H1 (cell line): ENCODE results near the gene STT3B.

ENCODE experiments used
- CREB1 ChIP-seq: IDR thresholded peaks from 2 replicates; pipeline ENCODE4 v1.6.1; 2012; ENCODE audit warnings: inconsistent platforms
- CTCF ChIP-seq, 3 experiments: IDR thresholded peaks; 1 replicate in 2 of 3; 2 replicates in 1 of 3; pipeline versions ENCODE4 v1.5.1 to v1.6.1; 2011; ENCODE audit warnings: low read length in 3 of 3, mild to moderate bottlenecking in 3 of 3, inconsistent platforms in 2 of 3, low read depth in 1 of 3, moderate library complexity in 1 of 3; ENCODE audit not compliant: insufficient read depth in 1 of 3; ENCODE audit errors: control extremely low read depth in 1 of 3
- MAX ChIP-seq: IDR thresholded peaks from 2 replicates; pipeline ENCODE4 v1.6.1; 2012; ENCODE audit warnings: inconsistent platforms
- POLR2A ChIP-seq, 2 experiments: IDR thresholded peaks; 1 replicate in 1 of 2; 2 replicates in 1 of 2; pipeline ENCODE4 v1.6.1; 2011; ENCODE audit warnings: low read depth in 2 of 2, low read length in 2 of 2, mild to moderate bottlenecking in 2 of 2; ENCODE audit errors: control extremely low read depth in 1 of 2
- SIN3A ChIP-seq, 2 experiments: IDR thresholded peaks in 1 of 2; conservative IDR thresholded peaks in 1 of 2; 2 replicates each; pipeline ENCODE4 v1.6.1; 2011 to 2012; ENCODE audit warnings: low read length in 2 of 2, improper control_type of control experiment in 1 of 2, low read depth in 1 of 2, mild to moderate bottlenecking in 1 of 2

GRCh38 chr3:31671976-31672375 lies 139.3 kb downstream of the STT3B start:
- TF ChIP-seq MAX (no peak), POLR2A (IDR thresholded peaks at IDR 0.05; ENCODE audit: control extremely low read depth in 1 of 2, low read depth in 2 of 2, low read length in 2 of 2) (no peak), CTCF (IDR thresholded peaks at IDR 0.05; ENCODE audit: control extremely low read depth in 1 of 3, insufficient read depth in 1 of 3, low read depth in 1 of 3, low read length in 3 of 3) (no peak), SIN3A (conservative IDR thresholded peaks at IDR 0.05 in 1 of 2, IDR thresholded peaks at IDR 0.05 in 1 of 2; ENCODE audit: low read depth in 1 of 2, low read length in 2 of 2) (no peak), CREB1 (no peak)
